ENCODE data around the gene SHB. TPM values are rescaled to one million over a fixed set of nuclear protein-coding genes. Genes with fewer than 3 reads are reported as not detected.

SHB gene
- total and polyA plus RNA-seq, 8 donors, result 16.1 to 26.8 (median 21.9) TPM

GRCh38 chr9:37923118-37923795, 145.8 kb downstream of the SHB start:
- TF ChIP-seq CTCF (IDR thresholded peaks at IDR 0.05), result no peak
- H3K27me3 ChIP-seq, result no peaks in the 10 kb centered on the region
- peak in 1 of 4 donors; percentile 36 for DNase-seq
- no peak overlapping the region for H3K27ac ChIP-seq
- peaks cover 0 to 25% of the 10 kb centered on the region in 2 donors for H3K4me1 ChIP-seq
- H3K9me3 ChIP-seq, result no peaks in the 10 kb centered on the region
- H3K4me3 ChIP-seq, result no peak overlapping the region
- intact Hi-C loops (cut with DNase I), result no loop called here
- no peak for ATAC-seq
- no peaks in the 10 kb centered on the region for H3K36me3 ChIP-seq

GRCh38 chr9:37922363-37923117, 146.5 kb downstream of the SHB start:
- peaks cover 0 to 6% of the 10 kb centered on the region in 2 donors for H3K36me3 ChIP-seq
- ATAC-seq (peak; percentile 11), DNase-seq (peak in 2 of 4 donors; percentile 31)
- no peaks in the 10 kb centered on the region for H3K27me3 ChIP-seq
- H3K4me1 ChIP-seq, result peaks cover 0 to 22% of the 10 kb centered on the region in 2 donors
- H3K4me3 ChIP-seq, result no peak overlapping the region
- H3K9me3 ChIP-seq, result no peaks in the 10 kb centered on the region
- H3K27ac ChIP-seq, result peak overlapping the region in 1 of 2 donors; percentile 13
- intact Hi-C loops (cut with DNase I), result no loop called here
- TF ChIP-seq CTCF (IDR thresholded peaks at IDR 0.05), result no peak

- no peak overlapping the region for H3K4me3 ChIP-seq
- peaks cover 0 to 6% of the 10 kb centered on the region in 2 donors for H3K36me3 ChIP-seq
- intact Hi-C loops (cut with DNase I), result no loop called here
- peaks cover 0 to 22% of the 10 kb centered on the region in 2 donors for H3K4me1 ChIP-seq
- H3K27me3 ChIP-seq, result no peaks in the 10 kb centered on the region
- no peak for TF ChIP-seq CTCF (IDR thresholded peaks at IDR 0.05)
- no peaks in the 10 kb centered on the region for H3K9me3 ChIP-seq
- DNase-seq (peak in 2 of 4 donors; percentile 44 to 54), ATAC-seq (peak; percentile 60)
- H3K27ac ChIP-seq, result peak overlapping the region in 1 of 2 donors; percentile 13
Measured at GRCh38 chr9:37921546-37922300, 147.3 kb downstream of the SHB start.

GRCh38 chr9:37921168-37921510, 147.9 kb downstream of the SHB start:
- intact Hi-C loops (cut with DNase I), result no loop called here
- no peak overlapping the region for H3K27ac ChIP-seq
- no peak overlapping the region for H3K4me3 ChIP-seq
- no peak for TF ChIP-seq CTCF (IDR thresholded peaks at IDR 0.05)
- no peaks in the 10 kb centered on the region for H3K27me3 ChIP-seq
- peaks cover 0 to 6% of the 10 kb centered on the region in 2 donors for H3K36me3 ChIP-seq
- no peaks in the 10 kb centered on the region for H3K9me3 ChIP-seq
- ATAC-seq (no peak), DNase-seq (peak in 1 of 4 donors; percentile 19)
- H3K4me1 ChIP-seq, result peaks cover 5 to 21% of the 10 kb centered on the region in 2 donors

Measured in left lung (tissue), 10 donors.